SKM-1 (cell line): ENCODE results near the gene PPP6R2.
A peak's percentile ranks its signal among the peaks of the same experiment; 100 is the strongest.

Experiments
- DNase-seq: peaks from one replicate; lab custom pipeline; 2025; ENCODE audit not compliant: unreplicated experiment; lab: John Stamatoyannopoulos, UW

The PPP6R2 gene

GRCh38 chr22:50342651-50343540 is at the start of gene PPP6R2:
TSS of gene PPP6R2 (plus strand) at chr22:50343327. CDS start at chr22:50393909, 50,582 bp downstream.
- DNase-seq = peak; percentile 45

- DNase-seq = no peak
These were observed 49.4 kb upstream of the PPP6R2 start for GRCh38 chr22:50293441-50294318.

- DNase-seq = no peak
These were observed 48.8 kb upstream of the PPP6R2 start for GRCh38 chr22:50294319-50294656.

- DNase-seq = no peak
These were observed 46.3 kb upstream of the PPP6R2 start for GRCh38 chr22:50296658-50297490.

- no peak for DNase-seq
These were observed 45.4 kb upstream of the PPP6R2 start for GRCh38 chr22:50297510-50298265.

- no peak for DNase-seq
These were observed 44.9 kb upstream of the PPP6R2 start for GRCh38 chr22:50298266-50298637.

- no peak for DNase-seq
These were observed 44.0 kb upstream of the PPP6R2 start for GRCh38 chr22:50298937-50299784.

- no peak for DNase-seq
These were observed 43.1 kb upstream of the PPP6R2 start for GRCh38 chr22:50299785-50300619.

- DNase-seq = no peak
These were observed 42.4 kb upstream of the PPP6R2 start for GRCh38 chr22:50300620-50301257.

- DNase-seq = no peak
These were observed 41.5 kb upstream of the PPP6R2 start for GRCh38 chr22:50301581-50301991.

- DNase-seq = no peak
These were observed 41.0 kb upstream of the PPP6R2 start for GRCh38 chr22:50302041-50302541.

- DNase-seq = no peak
These were observed 40.6 kb upstream of the PPP6R2 start for GRCh38 chr22:50302564-50302963.

- no peak for DNase-seq
These were observed 39.6 kb upstream of the PPP6R2 start for GRCh38 chr22:50303515-50303847.

GRCh38 chr22:50303848-50304527 is 39.1 kb upstream of the PPP6R2 start:
- DNase-seq = peak; percentile 8

- DNase-seq = peak; percentile 55
These were observed 38.4 kb upstream of the PPP6R2 start for GRCh38 chr22:50304528-50305392.

- DNase-seq = no peak
These were observed 37.7 kb upstream of the PPP6R2 start for GRCh38 chr22:50305393-50305922.
